Non-pigmented ciliary epithelial cell (primary cell): Measurements from ENCODE around the gene ABHD12.

ENCODE experiments used
- DNase-seq: peaks from one replicate; pipeline ENCODE4 v3.0.0-alpha.2; 2010; ENCODE audit warnings: low read depth

ABHD12 gene

DNA sequence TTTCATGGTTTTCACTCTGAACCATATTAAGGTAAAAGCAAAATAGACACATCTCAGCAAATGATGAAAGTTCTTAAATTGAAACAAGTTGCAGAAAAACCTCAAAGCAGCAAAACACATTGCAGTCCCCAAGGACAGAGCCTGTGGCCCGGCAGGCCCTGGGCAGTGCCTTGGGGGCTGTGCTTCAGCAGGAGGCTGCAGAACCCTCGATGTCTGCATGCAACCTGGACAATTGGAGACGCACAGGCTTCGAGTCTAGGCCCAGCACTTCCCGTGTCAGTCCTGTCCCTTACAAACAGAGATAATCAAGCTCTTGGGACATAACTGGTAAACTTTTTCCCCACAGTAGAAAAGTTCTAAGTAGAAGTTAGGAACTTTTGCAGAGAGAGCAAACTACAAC, 133.5 kb downstream of the ABHD12 start:
- no peak for DNase-seq

DNA sequence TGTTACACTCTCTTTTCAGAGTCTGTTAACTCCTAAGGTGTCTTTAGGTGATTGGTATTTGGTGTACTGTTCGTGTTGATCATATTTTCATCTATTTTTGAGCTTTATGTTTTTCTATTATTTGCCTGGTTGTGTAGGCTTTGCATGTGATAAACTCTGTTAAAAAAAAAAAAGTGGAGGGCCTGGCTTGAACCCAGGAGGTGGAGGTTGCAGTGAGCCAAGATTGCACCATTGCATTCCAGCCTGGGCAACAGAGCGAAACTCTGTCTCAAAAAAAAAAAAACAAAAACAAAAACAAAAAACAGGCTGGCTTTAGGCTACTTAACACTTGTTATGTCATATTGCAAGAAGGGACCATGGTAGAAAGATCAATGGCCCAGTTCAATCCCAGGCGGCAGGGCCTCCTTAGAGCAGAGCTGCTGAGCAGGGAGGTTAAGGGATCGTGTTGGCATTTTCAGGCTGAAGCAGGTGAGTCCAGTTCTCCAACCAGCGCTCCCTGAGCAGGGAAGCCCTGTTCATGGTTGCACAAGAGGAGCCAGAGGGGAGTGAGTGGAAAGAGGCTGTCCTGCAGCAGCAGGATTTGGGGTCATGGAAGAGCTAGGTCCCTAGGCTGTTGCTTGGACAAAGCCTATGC, 134.3 kb downstream of the ABHD12 start:
- no peak for DNase-seq

DNA sequence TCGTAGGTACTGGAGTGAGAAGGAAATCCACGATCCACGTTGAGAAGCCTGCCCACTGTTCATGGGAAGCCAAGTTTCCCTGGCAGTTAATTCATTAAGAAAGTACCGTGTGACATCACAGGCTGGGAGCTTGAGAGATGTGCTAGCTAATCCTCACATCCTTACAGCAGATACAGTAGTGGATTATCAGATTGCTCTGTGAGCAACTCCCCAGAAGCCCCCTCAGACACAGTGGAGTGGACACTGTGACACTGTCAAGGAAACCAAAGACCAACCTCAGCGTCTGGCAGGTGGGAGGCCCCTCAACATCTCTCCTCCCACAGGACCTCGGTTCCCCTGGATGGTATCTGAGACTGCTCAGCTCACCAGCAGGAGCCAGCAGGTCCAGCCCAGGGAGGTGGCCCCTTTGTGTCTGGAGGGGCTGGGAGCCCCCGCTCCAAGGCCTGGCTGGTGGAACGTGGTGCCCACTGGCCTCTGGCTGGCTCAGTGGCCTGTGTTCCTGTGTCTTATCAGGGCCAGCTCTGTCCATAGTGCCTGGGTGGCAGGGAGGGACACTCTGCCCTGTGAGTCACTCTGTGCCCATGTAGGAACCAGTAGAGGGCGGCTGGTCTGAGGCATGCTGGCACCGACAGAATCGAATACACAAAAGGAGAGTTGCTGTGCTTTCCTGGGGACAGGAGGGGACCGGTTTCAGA, 135.5 kb downstream of the ABHD12 start:
- DNase-seq = no peak

DNA sequence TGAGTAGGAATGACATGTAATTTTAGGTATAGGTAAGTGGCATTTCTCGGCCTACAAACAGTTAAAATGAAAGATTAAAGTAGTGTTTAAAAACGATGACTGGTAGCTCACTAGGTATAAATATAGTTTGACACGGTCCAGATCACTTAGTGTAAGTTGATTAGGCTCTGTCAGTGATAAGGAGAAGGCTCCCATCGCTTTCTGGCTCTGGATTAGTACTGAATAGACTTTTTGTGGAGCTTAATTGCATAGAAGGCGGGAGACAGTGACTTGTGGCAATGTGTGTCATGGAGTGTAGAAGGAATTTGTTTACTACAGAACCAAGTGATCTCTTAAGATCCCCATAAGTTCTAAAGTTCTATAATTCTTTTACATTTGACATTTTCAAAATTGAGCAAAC, 136.1 kb downstream of the ABHD12 start:
- no peak for DNase-seq

DNA sequence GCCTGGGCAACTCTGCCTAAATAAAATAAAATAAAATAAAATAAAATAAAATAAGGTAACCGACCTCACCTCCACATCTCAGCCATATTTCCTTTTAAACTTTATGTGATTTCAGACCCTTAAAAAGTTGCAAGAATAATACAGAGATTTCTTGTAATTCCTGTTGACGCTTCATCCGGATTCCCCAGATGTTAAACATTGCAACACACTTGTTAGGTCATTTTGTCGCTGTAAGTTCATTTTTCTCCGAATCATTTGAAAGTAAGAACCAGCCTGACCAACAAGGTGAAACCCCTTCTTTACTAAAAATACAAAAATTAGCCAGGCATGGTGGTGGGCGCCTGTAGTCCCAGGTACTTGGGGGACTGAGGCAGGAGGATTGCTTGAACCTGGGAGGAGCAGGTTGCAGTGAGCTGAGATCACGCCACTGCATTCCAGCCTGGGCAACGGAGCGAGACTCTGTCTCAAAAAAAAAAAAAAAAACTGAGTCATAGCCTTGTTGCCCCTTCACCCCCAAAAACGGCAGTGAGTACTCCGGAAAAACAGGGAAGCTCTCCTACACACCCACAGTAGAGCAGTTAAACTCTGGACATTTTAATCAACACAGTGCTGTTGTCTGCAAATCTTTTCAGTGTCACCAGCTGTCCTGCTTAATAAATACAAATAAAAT, 136.9 kb downstream of the ABHD12 start:
- no peak for DNase-seq

DNA sequence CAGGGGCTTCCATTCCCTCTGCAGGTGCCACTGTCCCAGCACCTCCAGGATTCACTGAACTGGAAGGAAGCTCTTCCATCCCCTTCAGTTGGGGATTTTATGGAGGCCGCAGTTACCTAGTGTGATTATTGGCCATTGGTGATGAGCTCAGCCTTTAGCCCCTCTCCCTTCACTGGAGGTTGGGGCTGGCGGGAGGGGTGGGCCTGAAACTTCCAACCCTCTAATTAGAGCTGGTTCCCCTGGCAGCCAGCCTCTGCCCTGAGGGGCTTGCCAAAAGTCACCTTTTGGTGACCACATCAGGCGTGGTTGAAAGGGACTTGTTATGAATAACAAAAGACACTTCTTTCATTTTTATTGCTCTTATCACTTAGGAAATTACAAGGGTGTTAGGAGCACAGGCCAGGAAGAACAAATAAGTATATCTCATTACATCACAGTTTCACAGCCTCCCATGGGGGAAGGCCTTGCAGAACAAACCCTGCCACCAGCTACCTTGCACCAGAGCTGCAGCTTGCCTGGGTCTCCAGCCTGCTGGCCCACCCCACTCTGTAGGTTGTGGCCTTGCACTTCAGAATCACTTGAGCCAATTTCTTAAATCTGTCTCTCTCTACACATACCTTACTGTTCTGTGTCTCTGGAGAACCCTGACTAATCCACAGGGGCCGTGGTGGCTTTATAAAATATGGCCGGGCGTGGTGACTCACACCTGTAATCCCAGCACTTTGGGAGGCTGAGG, 137.8 kb downstream of the ABHD12 start:
- DNase-seq = no peak

DNA sequence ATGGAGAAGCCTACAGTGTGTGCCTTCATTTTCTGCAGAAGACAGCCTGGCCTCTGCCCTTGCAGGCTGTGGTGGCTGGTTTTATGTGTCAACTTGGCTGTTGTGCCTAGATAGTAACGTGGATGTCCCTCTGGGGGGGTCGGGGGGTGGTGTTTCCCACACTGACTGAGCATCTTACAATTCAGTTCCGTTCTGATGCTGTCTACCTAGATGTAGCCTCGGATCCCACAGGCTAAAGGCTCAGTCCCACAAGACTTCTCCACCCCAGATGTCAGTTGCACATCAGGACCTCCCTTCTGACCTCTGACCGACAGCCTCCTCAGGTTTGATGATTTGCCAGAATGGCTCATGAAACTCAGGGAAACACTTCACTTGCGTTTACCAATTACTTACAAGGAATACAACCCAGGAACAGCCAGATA, 138.4 kb downstream of the ABHD12 start:
- no peak for DNase-seq

DNA sequence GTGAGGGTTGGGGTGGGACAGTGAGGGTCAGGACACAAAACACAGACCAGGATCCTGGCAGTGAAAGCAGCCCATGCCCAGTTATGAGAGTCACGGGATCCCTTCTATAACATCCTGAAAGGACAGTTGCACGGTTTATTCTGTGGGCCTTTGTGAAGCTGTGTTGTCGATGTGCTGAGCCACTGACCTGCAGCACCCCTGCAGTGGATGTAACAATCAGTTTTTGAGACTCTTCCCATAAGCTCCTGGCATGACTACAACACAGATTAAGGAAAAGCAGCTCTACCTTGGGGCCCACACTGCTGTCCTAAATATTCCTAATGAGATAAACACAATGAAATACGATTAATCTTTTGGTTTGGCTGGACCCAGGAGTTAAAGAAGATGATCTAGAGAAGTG, 139.1 kb downstream of the ABHD12 start:
- DNase-seq = no peak

DNA sequence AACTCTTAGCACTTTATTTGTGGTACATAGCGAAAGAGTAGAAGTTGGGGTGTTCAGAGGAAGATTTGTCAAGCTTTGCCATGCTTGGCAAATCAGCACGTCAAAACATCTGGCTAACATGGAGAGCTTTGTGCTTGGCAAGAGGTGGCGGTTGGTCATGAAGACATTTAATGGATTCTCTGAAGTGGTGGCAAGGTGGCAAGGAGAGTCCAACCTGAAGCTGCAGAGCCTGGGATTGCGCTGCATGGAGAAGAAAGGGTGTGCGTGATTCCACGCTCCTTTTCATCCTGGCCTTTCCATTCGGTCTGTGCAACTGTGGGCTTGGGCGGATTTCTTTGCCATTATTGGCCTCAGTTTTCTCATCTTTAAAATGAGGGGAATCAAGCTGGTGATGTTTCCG, 139.6 kb downstream of the ABHD12 start:
- no peak for DNase-seq

DNA sequence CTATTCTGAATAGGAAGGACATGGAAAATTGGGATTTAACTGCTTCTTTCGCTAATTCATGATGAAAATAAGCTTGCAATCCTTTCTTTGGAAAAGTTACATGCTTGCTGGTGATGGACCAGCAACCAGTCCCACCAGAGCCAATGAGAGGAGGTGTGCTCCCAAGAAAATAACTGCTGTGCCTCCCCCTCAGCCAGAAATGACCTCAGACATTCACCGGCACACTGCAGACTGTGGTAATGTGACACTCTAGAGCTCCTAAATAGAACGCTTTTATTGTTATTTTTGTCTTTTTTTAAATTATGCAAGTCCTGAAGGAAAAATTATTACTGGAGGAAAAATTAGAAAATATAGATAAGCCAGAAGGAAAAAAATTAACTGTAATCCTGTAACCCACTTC, 140.1 kb downstream of the ABHD12 start:
- peak; percentile 23 for DNase-seq
